HG03460 (cell line): ENCODE measurements around the gene SIX6.
A peak's percentile ranks its signal among the peaks of the same experiment; 100 is the strongest.

ENCODE experiments used
- ATAC-seq: cut with Tn5 transposase; IDR thresholded peaks from one replicate; pipeline ENCODE4 v1.9.1; 2021; ENCODE audit not compliant: unreplicated experiment

The SIX6 gene

GRCh38 chr14:60512973-60513571 lies 4.1 kb downstream of the SIX6 start:
- ATAC-seq = no peak

GRCh38 chr14:60514378-60514740 lies 5.4 kb downstream of the SIX6 start:
- ATAC-seq = no peak

GRCh38 chr14:60514741-60515491 lies 6.0 kb downstream of the SIX6 start:
- ATAC-seq = no peak

- no peak for ATAC-seq
Observed at GRCh38 chr14:60515511-60516289, 6.8 kb downstream of the SIX6 start.

- no peak for ATAC-seq
Observed at GRCh38 chr14:60532442-60532841, 23.5 kb downstream of the SIX6 start.

GRCh38 chr14:60537663-60538062 lies 28.7 kb downstream of the SIX6 start:
- ATAC-seq = no peak

GRCh38 chr14:60544659-60545058 lies 35.7 kb downstream of the SIX6 start:
- no peak for ATAC-seq

GRCh38 chr14:60553808-60554207 lies 44.9 kb downstream of the SIX6 start:
- ATAC-seq = no peak

GRCh38 chr14:60561845-60562746 lies 53.1 kb downstream of the SIX6 start:
- ATAC-seq = peak; percentile 68
